Measurements from ENCODE around the gene STC2. TPM values are rescaled to one million over a fixed set of nuclear protein-coding genes. Genes with fewer than 3 reads are reported as not detected.

The STC2 gene
- total and polyA plus RNA-seq, 8 donors, result 2.9 to 5.6 (median 5.0) TPM

DNA sequence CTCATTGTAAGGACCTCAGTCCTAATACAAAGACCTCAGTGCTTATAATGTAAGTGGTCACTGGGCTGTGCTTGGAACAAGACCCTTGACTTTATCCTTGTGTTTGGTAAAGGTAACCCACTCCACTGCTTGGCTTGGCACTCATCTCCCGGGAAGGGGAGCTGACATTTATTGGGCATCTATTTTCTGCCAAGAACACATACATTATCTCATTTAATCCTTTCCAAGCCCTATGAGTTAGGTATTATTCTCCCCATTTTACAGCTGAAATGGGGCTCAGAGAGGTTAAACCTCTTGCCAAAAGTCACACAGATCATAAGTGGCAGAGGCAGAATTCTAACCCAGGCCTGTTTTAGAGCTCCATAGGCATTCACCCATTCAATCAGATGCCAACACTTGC, 32.4 kb downstream of the STC2 start:
- ATAC-seq (no peak), DNase-seq (no peak)
- Histone ChIP-seq H3K27me3 (peaks cover 0 to 50% of the 10 kb centered on the region in 2 donors), H3K36me3 (no peaks in the 10 kb centered on the region), H3K9me3 (no peaks in the 10 kb centered on the region), H3K4me1 (peaks cover 3 to 5% of the 10 kb centered on the region in 2 donors), H3K4me3 (no peak overlapping the region), H3K27ac (no peak overlapping the region)
- TF ChIP-seq, protein P1, sequence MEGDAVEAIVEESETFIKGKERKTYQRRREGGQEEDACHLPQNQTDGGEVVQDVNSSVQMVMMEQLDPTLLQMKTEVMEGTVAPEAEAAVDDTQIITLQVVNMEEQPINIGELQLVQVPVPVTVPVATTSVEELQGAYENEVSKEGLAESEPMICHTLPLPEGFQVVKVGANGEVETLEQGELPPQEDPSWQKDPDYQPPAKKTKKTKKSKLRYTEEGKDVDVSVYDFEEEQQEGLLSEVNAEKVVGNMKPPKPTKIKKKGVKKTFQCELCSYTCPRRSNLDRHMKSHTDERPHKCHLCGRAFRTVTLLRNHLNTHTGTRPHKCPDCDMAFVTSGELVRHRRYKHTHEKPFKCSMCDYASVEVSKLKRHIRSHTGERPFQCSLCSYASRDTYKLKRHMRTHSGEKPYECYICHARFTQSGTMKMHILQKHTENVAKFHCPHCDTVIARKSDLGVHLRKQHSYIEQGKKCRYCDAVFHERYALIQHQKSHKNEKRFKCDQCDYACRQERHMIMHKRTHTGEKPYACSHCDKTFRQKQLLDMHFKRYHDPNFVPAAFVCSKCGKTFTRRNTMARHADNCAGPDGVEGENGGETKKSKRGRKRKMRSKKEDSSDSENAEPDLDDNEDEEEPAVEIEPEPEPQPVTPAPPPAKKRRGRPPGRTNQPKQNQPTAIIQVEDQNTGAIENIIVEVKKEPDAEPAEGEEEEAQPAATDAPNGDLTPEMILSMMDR (IDR thresholded peaks at IDR 0.05), result no peak
- intact Hi-C loops (cut with DNase I), result loop anchor here in 1 of 2 donors (2.0 to 10.0 kb wide), 2 partner anchors 35 to 279 kb away; no protein-coding TSS in a partner anchor

DNA sequence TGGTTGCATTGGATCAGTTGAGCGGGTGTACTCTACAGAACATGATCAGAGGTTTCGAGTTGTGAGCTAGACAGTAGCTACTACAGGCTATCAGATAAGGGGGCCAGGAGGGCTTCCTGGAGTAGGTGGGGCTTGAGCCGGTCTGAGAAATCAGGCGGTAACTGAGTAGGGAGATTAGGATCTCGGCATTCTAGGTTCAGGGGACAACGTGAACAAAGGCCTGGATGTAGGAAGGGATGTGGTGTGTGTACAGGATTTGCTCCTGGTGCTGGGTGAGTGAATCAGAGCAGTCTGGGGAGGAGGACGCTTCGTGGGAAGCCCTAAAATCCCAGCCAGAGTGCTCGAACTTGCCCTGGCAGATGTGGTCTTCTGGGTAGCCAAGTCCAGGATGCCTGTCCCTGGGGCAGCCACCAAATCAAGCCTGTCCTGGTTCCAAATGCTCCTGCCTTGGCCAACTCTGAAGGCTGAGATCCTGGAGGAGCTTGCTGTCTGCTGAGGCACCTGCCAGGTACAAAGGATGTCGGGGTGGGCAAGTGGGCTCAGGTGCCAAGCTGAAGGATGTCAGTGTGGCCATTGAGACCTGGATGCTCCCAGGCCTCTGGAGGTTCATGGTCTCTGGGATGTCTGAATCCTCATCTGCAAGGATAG, 33.4 kb downstream of the STC2 start:
- H3K36me3 ChIP-seq, result no peaks in the 10 kb centered on the region
- H3K9me3 ChIP-seq, result no peaks in the 10 kb centered on the region
- H3K27ac ChIP-seq, result no peak overlapping the region
- peaks cover 0 to 60% of the 10 kb centered on the region in 2 donors for H3K27me3 ChIP-seq
- peaks cover 3 to 5% of the 10 kb centered on the region in 2 donors for H3K4me1 ChIP-seq
- ATAC-seq, result no peak
- TF ChIP-seq, protein P1 (IDR thresholded peaks at IDR 0.05), result no peak
- no peak for DNase-seq
- no peak overlapping the region for H3K4me3 ChIP-seq
- intact Hi-C loops (cut with DNase I), result loop anchor here in 1 of 2 donors (2.0 to 10.0 kb wide), 2 partner anchors 36 to 280 kb away; no protein-coding TSS in a partner anchor

DNA sequence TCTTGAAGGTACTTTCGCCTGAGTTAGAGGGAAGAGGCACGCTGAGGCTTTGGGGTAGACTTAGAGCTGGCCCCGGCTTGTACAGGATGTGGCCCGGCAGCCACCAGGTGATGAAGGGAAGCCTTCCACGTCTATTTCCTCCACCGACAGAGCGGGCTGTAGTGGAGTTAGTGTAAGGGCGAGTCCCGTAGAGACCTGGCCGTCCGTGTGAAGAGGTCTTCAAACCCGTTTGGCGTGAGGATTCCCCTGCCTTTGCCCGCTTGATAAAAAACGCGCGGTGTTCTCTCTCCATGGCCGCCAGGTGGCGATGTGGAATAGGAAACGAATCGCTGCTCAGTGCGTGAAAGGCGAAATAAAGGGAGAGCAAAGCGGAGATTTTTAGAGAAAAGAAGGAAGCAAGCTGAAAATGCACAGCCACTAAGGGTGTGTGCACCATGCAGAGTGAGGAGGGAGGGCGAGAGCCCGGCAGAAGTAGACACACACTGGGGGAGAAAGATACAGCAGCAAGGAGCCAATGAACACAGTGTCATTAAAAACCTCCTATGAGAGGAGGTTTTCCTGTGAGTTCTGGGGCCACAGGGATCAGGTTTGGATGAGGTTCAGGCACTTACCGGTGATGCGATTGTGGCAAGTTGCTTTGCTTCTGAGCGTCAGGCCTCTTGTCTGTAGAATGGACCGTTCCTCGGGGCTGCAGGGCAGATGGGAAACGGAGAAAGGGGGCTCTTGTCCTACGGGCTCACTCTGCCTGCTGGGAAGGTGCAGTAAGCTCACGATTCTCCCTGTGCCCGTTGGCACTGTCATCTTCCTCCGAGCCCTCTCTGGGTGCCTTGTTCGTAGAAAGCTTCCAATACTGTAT, 34.2 kb downstream of the STC2 start:
- intact Hi-C loops (cut with DNase I), result loop anchor here in 1 of 2 donors (2.0 to 10.0 kb wide), 2 partner anchors 37 to 281 kb away; no protein-coding TSS in a partner anchor
- DNase-seq (peak in 3 of 4 donors; percentile 55 to 83 (median 79)), ATAC-seq (peak; percentile 91)
- Histone ChIP-seq H3K4me1 (peaks cover 3 to 5% of the 10 kb centered on the region in 2 donors), H3K36me3 (no peaks in the 10 kb centered on the region), H3K4me3 (no peak overlapping the region), H3K9me3 (no peaks in the 10 kb centered on the region), H3K27me3 (peaks cover 2 to 65% of the 10 kb centered on the region in 2 donors), H3K27ac (no peak overlapping the region)
- TF ChIP-seq, protein P1 (IDR thresholded peaks at IDR 0.05), result peak; percentile 67 to 74

DNA sequence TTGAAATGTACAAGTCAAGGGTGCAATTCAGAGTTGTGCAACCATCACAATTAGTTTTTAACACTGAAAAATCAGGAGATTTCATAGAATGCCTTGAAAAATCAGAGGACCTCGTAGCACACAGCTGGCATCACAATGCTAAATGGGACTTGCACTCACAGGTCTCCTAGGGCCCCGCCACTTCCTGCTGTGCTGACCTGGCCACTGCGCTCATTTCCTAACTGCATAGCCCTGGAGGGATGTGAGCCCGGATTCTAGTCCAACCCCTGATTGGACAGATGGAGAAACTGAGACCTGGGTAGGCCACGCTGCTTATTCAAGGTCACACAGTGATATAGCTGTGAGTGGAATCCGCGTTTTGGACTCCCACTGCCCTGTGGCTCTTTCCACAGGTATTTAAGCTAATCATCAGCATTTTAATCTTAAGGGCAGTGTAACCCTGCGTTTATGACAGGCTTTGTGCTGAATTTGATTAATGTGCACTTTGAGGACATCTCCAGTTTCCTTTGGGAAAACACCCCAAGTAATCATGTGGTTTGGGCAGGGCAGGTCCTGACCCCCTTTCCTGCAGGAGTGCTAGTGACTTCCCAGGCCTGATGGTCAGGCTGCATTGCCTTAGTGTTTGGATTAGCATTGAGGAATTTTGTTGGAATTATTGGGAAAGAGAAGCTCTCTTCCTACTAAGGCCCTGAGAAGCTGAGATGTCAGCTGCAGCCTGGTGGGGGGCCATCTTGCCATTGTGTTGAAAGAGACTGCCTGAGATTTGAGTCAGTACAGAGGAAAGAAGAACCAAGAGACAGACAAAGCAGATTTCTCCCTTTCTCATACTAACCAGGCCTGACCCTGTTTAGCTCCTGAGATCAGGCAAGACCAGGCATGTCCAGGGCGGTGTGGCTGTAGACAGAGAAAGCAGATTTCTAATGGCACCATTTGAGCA, 36.2 kb downstream of the STC2 start:
- H3K27me3 ChIP-seq, result peaks cover 3 to 85% of the 10 kb centered on the region in 2 donors
- ATAC-seq, result no peak

More for the DNA sequence above, 36.2 kb downstream of the STC2 start:
- Histone ChIP-seq H3K36me3 (no peaks in the 10 kb centered on the region), H3K4me3 (no peak overlapping the region), H3K4me1 (peaks cover 3 to 5% of the 10 kb centered on the region in 2 donors), H3K27ac (no peak overlapping the region), H3K9me3 (no peaks in the 10 kb centered on the region)
- TF ChIP-seq, protein P1 (IDR thresholded peaks at IDR 0.05), result no peak
- intact Hi-C loops (cut with DNase I), result loop anchor here in 1 of 2 donors (10.0 kb wide), 1 partner anchor 283 kb away; no protein-coding TSS in a partner anchor
- no peak for DNase-seq
